ENCODE data around the gene BCL7C.

BCL7C gene

DNA sequence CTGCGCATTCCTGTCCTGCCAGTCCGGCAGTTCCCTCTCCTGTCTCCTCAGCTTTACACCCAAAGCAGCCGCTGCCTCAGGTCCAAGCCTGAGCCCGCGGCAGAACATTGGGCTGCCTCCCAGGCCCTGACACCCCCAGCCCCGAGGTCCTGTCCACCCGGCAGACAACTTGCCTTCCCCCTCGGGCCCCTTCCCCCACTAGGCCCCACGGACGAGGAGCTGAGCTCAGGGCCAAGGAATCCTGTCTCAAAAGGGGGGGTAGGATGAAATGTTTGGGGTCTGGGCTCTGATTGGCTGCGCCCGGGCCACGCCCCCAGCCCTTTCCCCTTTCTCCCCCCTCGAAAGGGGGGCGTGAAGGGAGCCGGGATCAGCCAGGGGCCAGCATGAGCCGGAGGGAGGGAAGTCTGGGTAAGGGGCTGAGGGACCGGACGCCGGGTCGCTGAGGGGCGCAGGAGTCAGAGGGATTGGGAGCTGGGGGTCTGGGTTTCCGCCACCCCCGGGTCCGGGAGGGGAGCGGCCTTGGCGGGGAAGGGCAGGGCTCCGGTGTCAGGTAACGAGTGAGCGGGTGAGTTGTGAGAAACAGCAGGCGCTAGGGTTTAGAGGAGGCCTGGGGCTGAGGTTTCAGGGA, 2.5 kb upstream of the BCL7C start, which contains the start of gene CTF1:
CTF1 (plus strand) TSS at position 354 of the 628 bp plus-strand sequence; CDS start at position 384, 30 bp downstream.
- Histone ChIP-seq H3K4me2 (peak within 1 kb of the TSS; percentile 31; the same call in 1 of the 2 replicates), H3K36me3 (ENCODE audit: insufficient read depth) (no peaks in the 10 kb centered on the region), H3K79me2 (ENCODE audit: insufficient read depth, low read depth) (no peaks in the 10 kb centered on the region), H2AFZ (ENCODE audit: low read depth) (peak within 1 kb of the TSS; percentile 89), H3K9ac (no peak within 1 kb of the TSS), H4K20me1 (ENCODE audit: insufficient read depth) (no peaks in the 10 kb centered on the region), H3K27me3 (ENCODE audit: insufficient read depth, low read depth) (no peaks in the 10 kb centered on the region), H3K4me1 (ENCODE audit: low read depth, poor library complexity, severe bottlenecking) (peaks cover 14% of the 10 kb centered on the region), H3K4me3 (IDR thresholded peaks at IDR 0.05; ENCODE audit: insufficient read depth, low read depth, low read length) (no peak within 1 kb of the TSS), H3K27ac (no peak within 1 kb of the TSS)
- TF ChIP-seq, protein P1, sequence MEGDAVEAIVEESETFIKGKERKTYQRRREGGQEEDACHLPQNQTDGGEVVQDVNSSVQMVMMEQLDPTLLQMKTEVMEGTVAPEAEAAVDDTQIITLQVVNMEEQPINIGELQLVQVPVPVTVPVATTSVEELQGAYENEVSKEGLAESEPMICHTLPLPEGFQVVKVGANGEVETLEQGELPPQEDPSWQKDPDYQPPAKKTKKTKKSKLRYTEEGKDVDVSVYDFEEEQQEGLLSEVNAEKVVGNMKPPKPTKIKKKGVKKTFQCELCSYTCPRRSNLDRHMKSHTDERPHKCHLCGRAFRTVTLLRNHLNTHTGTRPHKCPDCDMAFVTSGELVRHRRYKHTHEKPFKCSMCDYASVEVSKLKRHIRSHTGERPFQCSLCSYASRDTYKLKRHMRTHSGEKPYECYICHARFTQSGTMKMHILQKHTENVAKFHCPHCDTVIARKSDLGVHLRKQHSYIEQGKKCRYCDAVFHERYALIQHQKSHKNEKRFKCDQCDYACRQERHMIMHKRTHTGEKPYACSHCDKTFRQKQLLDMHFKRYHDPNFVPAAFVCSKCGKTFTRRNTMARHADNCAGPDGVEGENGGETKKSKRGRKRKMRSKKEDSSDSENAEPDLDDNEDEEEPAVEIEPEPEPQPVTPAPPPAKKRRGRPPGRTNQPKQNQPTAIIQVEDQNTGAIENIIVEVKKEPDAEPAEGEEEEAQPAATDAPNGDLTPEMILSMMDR (conservative IDR thresholded peaks at IDR 0.05; ENCODE audit: low read depth, low read length): no peak

DNA sequence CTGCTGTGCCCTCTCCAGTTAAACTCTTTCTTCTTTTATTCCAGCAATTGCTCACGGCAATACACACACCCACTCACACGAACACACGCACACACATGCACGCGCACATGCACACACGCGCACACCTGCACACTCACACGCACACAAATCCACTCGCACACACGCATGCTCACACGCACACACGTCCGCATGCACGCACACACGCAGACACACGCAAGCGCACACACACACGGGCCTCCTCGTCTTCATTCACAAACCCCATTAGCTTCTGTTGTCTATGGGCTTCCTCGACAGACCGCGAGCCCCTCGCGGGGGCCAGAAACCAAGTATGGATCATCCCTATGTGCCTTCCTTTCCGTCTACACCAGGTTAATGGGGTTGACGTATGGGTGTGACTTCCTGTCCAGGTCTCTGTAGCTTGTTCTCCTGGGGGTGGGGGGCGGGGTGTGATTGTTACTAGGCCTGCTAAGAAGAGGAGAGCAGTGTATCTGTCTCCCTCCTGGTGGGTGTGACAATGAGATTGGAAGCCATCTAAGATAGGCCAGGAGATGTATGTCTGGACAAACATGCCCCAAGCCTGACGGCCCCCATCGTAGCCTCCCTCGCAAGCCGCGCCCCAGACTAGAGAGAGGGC, 1.9 kb upstream of the BCL7C start:
- Histone ChIP-seq H3K27ac (no peak overlapping the region), H2AFZ (ENCODE audit: low read depth) (no peak overlapping the region)

DNA sequence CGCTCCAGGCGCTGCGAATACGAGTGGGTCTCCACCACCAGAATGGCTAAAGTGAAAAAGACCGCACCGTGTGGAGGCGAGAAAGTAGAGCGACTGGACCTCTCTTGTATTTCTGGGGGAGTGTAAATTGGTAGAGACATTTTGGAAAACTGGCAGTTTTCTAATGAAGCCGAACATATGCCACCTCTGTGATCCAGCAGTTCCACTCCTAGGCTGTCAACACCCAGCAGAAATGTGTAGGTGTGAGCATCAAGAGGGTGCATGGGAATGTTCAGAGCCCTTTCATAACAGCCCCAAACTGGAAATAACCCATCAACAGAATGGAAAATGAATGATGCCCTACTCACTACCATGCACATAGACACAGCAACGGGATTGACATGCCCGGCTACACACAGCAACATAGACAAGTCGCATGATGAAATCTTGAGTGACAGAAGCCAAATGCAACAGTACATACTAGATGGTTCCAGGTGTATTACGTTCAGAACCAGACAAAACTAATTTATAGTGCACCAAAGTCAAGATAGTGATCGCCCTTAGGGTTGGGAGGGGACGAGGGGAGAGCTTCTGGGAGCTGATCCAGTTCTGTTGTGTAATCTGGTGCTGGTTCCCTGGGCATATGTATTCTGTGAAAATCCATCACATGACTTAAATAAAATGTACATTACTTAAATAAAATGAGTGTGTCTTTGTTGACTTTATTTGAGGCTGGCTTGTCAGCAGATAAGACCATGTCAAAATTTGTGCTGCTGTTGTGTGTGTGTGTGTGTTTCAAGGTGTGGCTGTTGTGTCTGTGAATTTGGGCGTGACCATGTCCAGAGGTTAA, 877 bp upstream of the BCL7C start:
- Histone ChIP-seq H4K20me1 (ENCODE audit: insufficient read depth) (no peaks in the 10 kb centered on the region), H3K9ac (no peak overlapping the region; the same call in 1 of the 2 replicates), H3K79me2 (ENCODE audit: insufficient read depth, low read depth) (no peaks in the 10 kb centered on the region), H3K27ac (no peak overlapping the region; the same call in 1 of the 2 replicates), H2AFZ (ENCODE audit: low read depth) (peak overlapping the region; percentile 70), H3K27me3 (ENCODE audit: insufficient read depth, low read depth) (no peaks in the 10 kb centered on the region), H3K4me1 (ENCODE audit: low read depth, poor library complexity, severe bottlenecking) (peaks cover 12% of the 10 kb centered on the region), H3K4me3 (IDR thresholded peaks at IDR 0.05; ENCODE audit: insufficient read depth, low read depth, low read length) (no peak overlapping the region), H3K4me2 (peak overlapping the region; percentile 37; the same call in 1 of the 2 replicates), H3K36me3 (ENCODE audit: insufficient read depth) (no peaks in the 10 kb centered on the region)
- TF ChIP-seq, protein P1 (conservative IDR thresholded peaks at IDR 0.05; ENCODE audit: low read depth, low read length): no peak

More for the DNA sequence above, 1.9 kb upstream of the BCL7C start:
- TF ChIP-seq, protein P1 (conservative IDR thresholded peaks at IDR 0.05; ENCODE audit: low read depth, low read length): no peak
- Histone ChIP-seq H3K79me2 (ENCODE audit: insufficient read depth, low read depth) (no peaks in the 10 kb centered on the region), H3K4me1 (ENCODE audit: low read depth, poor library complexity, severe bottlenecking) (peaks cover 12% of the 10 kb centered on the region), H4K20me1 (ENCODE audit: insufficient read depth) (no peaks in the 10 kb centered on the region), H3K36me3 (ENCODE audit: insufficient read depth) (no peaks in the 10 kb centered on the region), H3K4me3 (IDR thresholded peaks at IDR 0.05; ENCODE audit: insufficient read depth, low read depth, low read length) (no peak overlapping the region), H3K4me2 (no peak overlapping the region), H3K9ac (no peak overlapping the region), H3K27me3 (ENCODE audit: insufficient read depth, low read depth) (no peaks in the 10 kb centered on the region)

DNA sequence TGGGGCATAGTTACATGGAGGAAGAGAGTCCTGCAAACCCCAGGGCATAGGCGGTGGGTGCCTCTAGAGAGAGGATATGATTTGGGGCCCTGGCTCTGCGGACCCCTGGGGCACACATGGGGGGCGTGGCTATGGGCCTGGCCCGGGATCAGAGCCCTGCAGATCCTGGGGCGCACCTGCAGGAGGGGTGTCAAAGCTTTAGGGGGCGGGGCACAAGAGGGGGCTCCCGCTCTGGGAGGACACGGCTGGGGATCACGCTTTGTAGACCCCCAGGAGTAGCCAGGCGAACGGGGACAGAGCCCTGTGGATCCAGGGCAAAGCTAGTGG, 497 bp downstream of the BCL7C start:
- Histone ChIP-seq H3K4me1 (ENCODE audit: low read depth, poor library complexity, severe bottlenecking) (peaks cover 12% of the 10 kb centered on the region), H3K9ac (peak overlapping the region; percentile 62; the same call in 1 of the 2 replicates), H3K79me2 (ENCODE audit: insufficient read depth, low read depth) (no peaks in the 10 kb centered on the region), H3K27ac (no peak overlapping the region), H3K27me3 (ENCODE audit: insufficient read depth, low read depth) (no peaks in the 10 kb centered on the region), H3K4me3 (IDR thresholded peaks at IDR 0.05; ENCODE audit: insufficient read depth, low read depth, low read length) (no peak overlapping the region), H4K20me1 (ENCODE audit: insufficient read depth) (no peaks in the 10 kb centered on the region), H3K36me3 (ENCODE audit: insufficient read depth) (no peaks in the 10 kb centered on the region), H2AFZ (ENCODE audit: low read depth) (peak overlapping the region; percentile 91), H3K4me2 (peak overlapping the region; percentile 94)
- TF ChIP-seq, protein P1 (conservative IDR thresholded peaks at IDR 0.05; ENCODE audit: low read depth, low read length): no peak
